Activated B cell treated with CpG ODN at 0.5 μM for 24 hours (primary cell): ENCODE measurements around the gene SORBS1. TPM values are rescaled to one million over a fixed set of nuclear protein-coding genes. Genes with fewer than 3 reads are reported as not detected.

Experiments used
- ATAC-seq: fragments of 200-7000 bp; cut with Tn5 transposase; one replicate; pipeline ENCODE4 v1.10.0; 2021; ENCODE audit warnings: low read depth, mild to moderate bottlenecking, moderate library complexity
- CTCF ChIA-PET: fragments of 350-600 bp; sonication (Branson Sonifier 250); formaldehyde crosslinking; loops from one replicate; lab custom pipeline; 2021; ENCODE audit warnings: antibody characterized with exemption; lab: Charles Lee
- POLR2A ChIA-PET: fragments of 350-600 bp; sonication (Branson Sonifier 250); formaldehyde crosslinking; loops from one replicate; lab custom pipeline; 2021; ENCODE audit warnings: antibody characterized with exemption; lab: Charles Lee
- DNase-seq: peaks from one replicate; pipeline ENCODE4 v3.0.0; 2022
- H3K27ac Mint-ChIP-seq: one replicate; pipeline ENCODE4 v1.8.0; 2020; ENCODE audit warnings: mixed read lengths
- H3K27me3 Mint-ChIP-seq: one replicate; pipeline ENCODE4 v1.8.0; 2021; ENCODE audit warnings: mixed read lengths
- H3K36me3 Mint-ChIP-seq: one replicate; pipeline ENCODE4 v1.8.0; 2021; ENCODE audit warnings: low read depth, mixed read lengths
- H3K4me1 Mint-ChIP-seq: one replicate; pipeline ENCODE4 v1.8.0; 2021; ENCODE audit warnings: mixed read lengths
- H3K4me3 Mint-ChIP-seq: one replicate; pipeline ENCODE4 v1.8.0; 2020; ENCODE audit warnings: mild to moderate bottlenecking, mixed read lengths
- H3K9me3 Mint-ChIP-seq: one replicate; pipeline ENCODE4 v1.8.0; 2020; ENCODE audit warnings: mixed read lengths
- intact Hi-C: fragments of 100-400 bp; cut with micrococcal nuclease; formaldehyde crosslinking; loops from one replicate; pipeline ENCODE4 v1.15.1; 2024
- total RNA-seq: library from RNA; stranded (reverse); gene quantifications from 2 replicates; pipeline ENCODE4 v1.2.3, GENCODE V29; 2022
- TF ChIP-seq, protein P1 (sequence below): fragments of 200-600 bp; IDR thresholded peaks from one replicate; pipeline ENCODE4 v1.8.0; 2022; ENCODE audit warnings: antibody characterized with exemption, mild to moderate bottlenecking

The SORBS1 gene
- total RNA-seq, 1 donor from 2014 or later: 0.42 TPM

DNA sequence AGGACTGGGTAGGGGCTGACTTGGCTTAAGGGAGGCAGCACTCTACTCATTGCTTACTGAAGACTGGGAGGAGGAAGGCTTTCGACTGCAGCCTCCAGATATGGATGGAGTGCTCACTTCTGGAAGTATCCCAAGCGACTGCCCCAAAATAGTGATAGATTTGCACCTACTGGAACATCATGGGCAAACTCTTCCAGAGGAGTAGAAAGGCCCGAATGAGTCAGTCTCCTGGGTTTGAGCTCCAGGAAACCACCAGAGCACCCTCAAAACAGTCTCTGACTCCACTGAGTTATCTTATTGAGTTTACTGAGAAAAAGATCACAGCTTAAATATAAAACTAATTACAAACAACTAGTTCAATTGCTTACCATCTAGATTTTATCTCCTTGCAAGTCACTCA is 233.2 kb downstream of the SORBS1 start:
- CTCF ChIA-PET: no interaction called here
- H3K4me3 Mint-ChIP-seq: no peak overlapping the region
- no peak for DNase-seq

DNA sequence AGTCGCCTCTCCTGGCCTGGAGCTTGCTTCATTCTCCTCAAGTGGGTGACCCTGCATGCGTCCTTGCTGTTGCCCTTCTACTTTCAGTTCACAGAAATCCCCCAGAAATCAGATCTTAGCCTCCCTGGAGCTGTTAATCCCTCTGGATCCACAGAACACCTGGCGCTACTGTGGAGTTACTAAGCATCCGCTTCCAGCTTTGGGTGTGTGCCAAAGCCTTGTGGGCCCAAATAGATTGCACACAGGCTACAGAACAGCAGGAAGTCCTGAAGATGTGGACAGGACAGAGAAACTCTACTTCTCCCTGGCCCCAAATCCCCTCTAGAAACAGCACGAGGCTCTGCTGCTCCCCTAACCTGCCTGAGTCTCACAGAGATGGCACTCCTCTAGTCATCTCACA is 233.8 kb downstream of the SORBS1 start:
- ATAC-seq: no peak
- ChIA-PET CTCF (no interaction called here), POLR2A (no interaction called here)
- no peak overlapping the region for H3K4me3 Mint-ChIP-seq
- H3K9me3 Mint-ChIP-seq: no peaks in the 10 kb centered on the region
- peaks cover 10% of the 10 kb centered on the region for H3K4me1 Mint-ChIP-seq
- H3K36me3 Mint-ChIP-seq: no peaks in the 10 kb centered on the region
- intact Hi-C loops: no loop called here
- no peak overlapping the region for H3K27ac Mint-ChIP-seq
- TF ChIP-seq, protein P1, sequence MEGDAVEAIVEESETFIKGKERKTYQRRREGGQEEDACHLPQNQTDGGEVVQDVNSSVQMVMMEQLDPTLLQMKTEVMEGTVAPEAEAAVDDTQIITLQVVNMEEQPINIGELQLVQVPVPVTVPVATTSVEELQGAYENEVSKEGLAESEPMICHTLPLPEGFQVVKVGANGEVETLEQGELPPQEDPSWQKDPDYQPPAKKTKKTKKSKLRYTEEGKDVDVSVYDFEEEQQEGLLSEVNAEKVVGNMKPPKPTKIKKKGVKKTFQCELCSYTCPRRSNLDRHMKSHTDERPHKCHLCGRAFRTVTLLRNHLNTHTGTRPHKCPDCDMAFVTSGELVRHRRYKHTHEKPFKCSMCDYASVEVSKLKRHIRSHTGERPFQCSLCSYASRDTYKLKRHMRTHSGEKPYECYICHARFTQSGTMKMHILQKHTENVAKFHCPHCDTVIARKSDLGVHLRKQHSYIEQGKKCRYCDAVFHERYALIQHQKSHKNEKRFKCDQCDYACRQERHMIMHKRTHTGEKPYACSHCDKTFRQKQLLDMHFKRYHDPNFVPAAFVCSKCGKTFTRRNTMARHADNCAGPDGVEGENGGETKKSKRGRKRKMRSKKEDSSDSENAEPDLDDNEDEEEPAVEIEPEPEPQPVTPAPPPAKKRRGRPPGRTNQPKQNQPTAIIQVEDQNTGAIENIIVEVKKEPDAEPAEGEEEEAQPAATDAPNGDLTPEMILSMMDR: no peak
- no peak for DNase-seq
- H3K27me3 Mint-ChIP-seq: no peaks in the 10 kb centered on the region

More for the DNA sequence above, 233.2 kb downstream of the SORBS1 start:
- no peaks in the 10 kb centered on the region for H3K27me3 Mint-ChIP-seq
- peaks cover 5% of the 10 kb centered on the region for H3K4me1 Mint-ChIP-seq
- intact Hi-C loops: no loop called here
- POLR2A ChIA-PET: no interaction called here
- H3K36me3 Mint-ChIP-seq: no peaks in the 10 kb centered on the region
- H3K27ac Mint-ChIP-seq: no peak overlapping the region
- TF ChIP-seq, protein P1: no peak
- ATAC-seq: no peak
- H3K9me3 Mint-ChIP-seq: no peaks in the 10 kb centered on the region

DNA sequence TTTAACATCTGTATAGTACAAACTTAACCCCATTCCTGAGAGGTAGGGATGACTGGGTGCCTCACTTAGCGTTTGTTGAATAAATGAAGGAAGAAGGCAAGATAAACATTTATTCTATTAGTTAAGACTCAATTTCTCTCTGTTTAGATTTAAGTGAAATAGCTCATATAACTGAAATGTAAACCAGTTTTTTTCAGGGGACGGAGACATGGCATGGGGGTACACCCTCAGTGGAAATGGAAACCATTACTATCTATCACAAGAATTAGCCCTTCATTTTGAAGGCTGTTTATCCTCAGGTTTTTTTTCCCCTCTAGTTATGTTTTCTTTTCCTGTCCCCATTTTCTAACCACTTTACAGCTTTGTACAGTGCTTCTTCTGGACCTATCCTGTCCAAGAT is 234.8 kb downstream of the SORBS1 start:
- ATAC-seq (no peak), DNase-seq (no peak)
- CTCF ChIA-PET: no interaction called here
- H3K4me1 Mint-ChIP-seq: peaks cover 10% of the 10 kb centered on the region
- intact Hi-C loops: no loop called here
- TF ChIP-seq, protein P1: no peak
- no peak overlapping the region for H3K4me3 Mint-ChIP-seq
- no peaks in the 10 kb centered on the region for H3K9me3 Mint-ChIP-seq
- POLR2A ChIA-PET: no interaction called here
- H3K27ac Mint-ChIP-seq: no peak overlapping the region
- H3K36me3 Mint-ChIP-seq: no peaks in the 10 kb centered on the region
- H3K27me3 Mint-ChIP-seq: peaks cover 2% of the 10 kb centered on the region

DNA sequence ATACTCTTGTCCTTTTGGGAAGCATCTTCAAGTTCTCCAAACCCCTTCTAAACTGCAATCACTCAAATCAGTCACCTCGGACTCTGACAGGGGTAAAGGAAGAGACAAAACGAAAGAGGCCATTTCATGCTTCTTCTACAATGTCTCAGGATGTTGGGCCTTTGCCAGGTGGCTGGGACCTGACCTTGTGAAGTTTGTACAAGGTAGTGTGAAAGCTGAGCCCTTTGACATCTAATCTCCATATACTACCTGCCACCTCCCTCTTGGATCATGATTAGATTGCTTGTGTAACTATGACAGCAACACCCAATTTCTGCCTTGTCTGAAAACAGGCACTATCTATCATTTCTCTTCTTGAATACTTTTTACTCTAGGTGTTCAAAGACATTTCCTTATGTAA is 235.3 kb downstream of the SORBS1 start:
- intact Hi-C loops: no loop called here
- Mint-ChIP-seq H3K9me3 (no peaks in the 10 kb centered on the region), H3K4me1 (peaks cover 10% of the 10 kb centered on the region), H3K27me3 (peaks cover 2% of the 10 kb centered on the region), H3K27ac (no peak overlapping the region), H3K36me3 (no peaks in the 10 kb centered on the region), H3K4me3 (no peak overlapping the region)
- ATAC-seq: no peak
- no peak for DNase-seq
- POLR2A ChIA-PET: no interaction called here
- TF ChIP-seq, protein P1: no peak
- CTCF ChIA-PET: no interaction called here

DNA sequence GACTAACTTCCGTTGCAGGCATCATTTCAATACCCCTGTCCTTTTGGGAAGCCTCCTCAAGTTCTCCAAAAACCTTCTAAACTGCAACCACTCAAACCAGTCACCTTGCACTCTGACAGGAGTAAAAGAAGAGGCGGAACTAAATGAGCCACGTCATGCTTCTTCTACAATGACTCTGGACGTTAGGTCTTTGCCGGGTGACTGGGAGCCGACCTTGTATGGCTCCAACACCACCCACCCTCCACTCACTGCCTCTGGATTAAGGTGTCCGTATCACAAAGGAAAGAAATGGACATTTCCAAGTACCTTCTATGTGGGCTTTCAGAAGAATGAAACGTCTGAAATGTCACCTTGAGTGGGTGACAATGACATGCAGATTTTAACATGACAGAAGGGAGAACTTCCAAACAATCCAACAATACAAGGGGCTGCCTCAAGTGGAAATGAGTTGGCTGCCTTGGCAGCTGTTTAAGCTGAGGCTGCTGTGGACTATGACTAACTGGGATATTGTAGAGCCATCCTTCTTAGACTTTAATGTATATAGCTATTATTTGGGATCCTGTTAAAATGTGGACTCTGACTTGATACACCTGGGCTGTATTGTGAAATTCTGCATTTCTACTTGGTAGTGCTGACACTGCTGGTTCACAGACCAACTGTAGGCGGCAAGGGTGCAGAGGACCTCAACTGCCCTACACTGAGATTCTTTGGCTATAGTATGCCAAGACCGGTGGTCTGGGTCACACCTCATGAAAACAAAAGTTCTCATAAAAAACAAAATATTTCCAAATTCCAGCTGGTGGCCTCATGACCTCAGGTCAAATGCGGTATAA is 236.5 kb downstream of the SORBS1 start:
- DNase-seq (no peak), ATAC-seq (no peak)
- CTCF ChIA-PET: no interaction called here
- Mint-ChIP-seq H3K4me3 (no peak overlapping the region), H3K36me3 (no peaks in the 10 kb centered on the region), H3K9me3 (no peaks in the 10 kb centered on the region), H3K27ac (no peak overlapping the region), H3K4me1 (peaks cover 10% of the 10 kb centered on the region), H3K27me3 (peaks cover 2% of the 10 kb centered on the region)
- TF ChIP-seq, protein P1: no peak
- POLR2A ChIA-PET: no interaction called here
- intact Hi-C loops: no loop called here
